Neural progenitor cell (in vitro differentiated cells): ENCODE results near the gene SIGLECL1. TPM values are rescaled to one million over a fixed set of nuclear protein-coding genes. Genes with fewer than 3 reads are reported as not detected.

ENCODE experiments used
- DNase-seq: peaks from one replicate; pipeline ENCODE4 v3.0.0-alpha.2; 2016; ENCODE audit warnings: low spot score
- H2AFZ ChIP-seq: fragments of 200-600 bp; sonication (generic); replicated peaks from 2 replicates; pipeline ENCODE4 v1.6.1; 2016; ENCODE audit warnings: antibody characterized with exemption
- H3F3A ChIP-seq: fragments of 200-600 bp; sonication (generic); 2 replicates; pipeline ENCODE4 v1.6.1; 2016; ENCODE audit warnings: antibody characterized with exemption, low read depth
- H3K27ac ChIP-seq: fragments of 200-600 bp; sonication (generic); 2 replicates; pipeline ENCODE4 v1.5.1; 2016; ENCODE audit warnings: mild to moderate bottlenecking
- H3K27me3 ChIP-seq: fragments of 200-600 bp; sonication (generic); 2 replicates; pipeline ENCODE4 v1.6.1; 2016; ENCODE audit warnings: mild to moderate bottlenecking, moderate library complexity
- H3K36me3 ChIP-seq: fragments of 200-600 bp; sonication (generic); 2 replicates; pipeline ENCODE4 v1.5.1; 2016
- H3K4me1 ChIP-seq: fragments of 200-600 bp; sonication (generic); 2 replicates; pipeline ENCODE4 v1.6.1; 2016; ENCODE audit warnings: mixed run types
- H3K4me2 ChIP-seq: fragments of 200-600 bp; sonication (generic); 2 replicates; pipeline ENCODE4 v1.6.1; 2016
- H3K4me3 ChIP-seq: fragments of 200-600 bp; sonication (generic); 2 replicates; pipeline ENCODE4 v1.5.1; 2016
- H3K79me2 ChIP-seq: fragments of 200-600 bp; sonication (generic); 2 replicates; pipeline ENCODE4 v1.6.1; 2016; ENCODE audit warnings: low read depth
- H3K9ac ChIP-seq: fragments of 200-600 bp; sonication (generic); 2 replicates; pipeline ENCODE4 v1.6.1; 2016
- H3K9me3 ChIP-seq: fragments of 200-600 bp; sonication (generic); 2 replicates; pipeline ENCODE4 v1.5.1; 2016; ENCODE audit warnings: low read depth
- H4K20me1 ChIP-seq: fragments of 200-600 bp; sonication (generic); 2 replicates; pipeline ENCODE4 v1.6.1; 2016; ENCODE audit warnings: low read depth
- H3K27ac Mint-ChIP-seq: 3 replicates; pipeline ENCODE4 v1.8.0; 2021; ENCODE audit warnings: mixed read lengths
- H3K27me3 Mint-ChIP-seq: 2 replicates; pipeline ENCODE4 v1.8.0; 2022; ENCODE audit warnings: low read depth, mild to moderate bottlenecking, inconsistent platforms, moderate library complexity, mixed read lengths; ENCODE audit not compliant: insufficient read depth
- H3K36me3 Mint-ChIP-seq: 3 replicates; pipeline ENCODE4 v1.8.0; 2021; ENCODE audit warnings: mixed read lengths
- H3K4me1 Mint-ChIP-seq: 3 replicates; pipeline ENCODE4 v1.8.0; 2021; ENCODE audit warnings: mixed read lengths
- H3K4me3 Mint-ChIP-seq: 3 replicates; pipeline ENCODE4 v1.8.0; 2021; ENCODE audit warnings: mild to moderate bottlenecking, moderate library complexity, mixed read lengths
- H3K9me3 Mint-ChIP-seq: 3 replicates; pipeline ENCODE4 v1.8.0; 2020; ENCODE audit warnings: mixed read lengths
- CTCF ChIP-seq: fragments of 200-600 bp; sonication (generic); IDR thresholded peaks from 2 replicates; pipeline ENCODE4 v1.5.1; 2017; ENCODE audit warnings: antibody characterized with exemption, mild to moderate bottlenecking
- EZH2 ChIP-seq: fragments of 200-600 bp; sonication (generic); IDR thresholded peaks from 2 replicates; pipeline ENCODE4 v1.6.1; 2017; ENCODE audit warnings: antibody characterized with exemption, mild to moderate bottlenecking, moderate library complexity
- EZH2phosphoT487 ChIP-seq: fragments of 200-600 bp; sonication (generic); IDR thresholded peaks from 2 replicates; pipeline ENCODE4 v1.6.1; 2017; ENCODE audit warnings: antibody characterized with exemption
- total RNA-seq: library from RNA; depleted of rRNA; stranded (reverse); fragments of >200 nt; gene quantifications from 2 replicates; pipeline ENCODE4 v1.2.3, GENCODE V29; 2015; ENCODE audit warnings: low replicate concordance

The SIGLECL1 gene
- total RNA-seq, 1 donor from 2014 or later = not detected

- H3K79me2 ChIP-seq = no peaks in the 10 kb centered on the region
- Mint-ChIP-seq H3K27me3 (no peaks in the 10 kb centered on the region), H3K4me3 (no peak overlapping the region)
Measured at GRCh38 chr19:51227326-51227725, 23.6 kb upstream of the SIGLECL1 start.

GRCh38 chr19:51227966-51228365 lies 22.9 kb upstream of the SIGLECL1 start:
- Mint-ChIP-seq H3K36me3 (no peaks in the 10 kb centered on the region), H3K27ac (no peak overlapping the region), H3K9me3 (no peaks in the 10 kb centered on the region), H3K4me1 (no peaks in the 10 kb centered on the region), H3K27me3 (no peaks in the 10 kb centered on the region), H3K4me3 (no peak overlapping the region)
- H3K27me3 ChIP-seq = no peaks in the 10 kb centered on the region
- H3K79me2 ChIP-seq = no peaks in the 10 kb centered on the region
- H3K4me2 ChIP-seq = no peak overlapping the region
- no peaks in the 10 kb centered on the region for H3K9me3 ChIP-seq
- H3K9ac ChIP-seq = no peak overlapping the region
- no peak overlapping the region for H2AFZ ChIP-seq
- H3F3A ChIP-seq = no peaks in the 10 kb centered on the region
- no peaks in the 10 kb centered on the region for H3K36me3 ChIP-seq
- no peak overlapping the region for H3K27ac ChIP-seq
- TF ChIP-seq EZH2phosphoT487 (no peak), EZH2 (no peak), CTCF (no peak)
- H4K20me1 ChIP-seq = no peaks in the 10 kb centered on the region
- H3K4me1 ChIP-seq = no peaks in the 10 kb centered on the region
- no peak for DNase-seq
- no peak overlapping the region for H3K4me3 ChIP-seq

More at GRCh38 chr19:51227326-51227725, 23.6 kb upstream of the SIGLECL1 start:
- H3K9me3 ChIP-seq = no peaks in the 10 kb centered on the region
- no peak for DNase-seq
- H3K4me1 Mint-ChIP-seq = no peaks in the 10 kb centered on the region
- H3F3A ChIP-seq = no peaks in the 10 kb centered on the region
- H3K9ac ChIP-seq = no peak overlapping the region
- no peaks in the 10 kb centered on the region for H3K9me3 Mint-ChIP-seq
- no peak overlapping the region for H3K4me3 ChIP-seq
- no peaks in the 10 kb centered on the region for H3K4me1 ChIP-seq
- no peaks in the 10 kb centered on the region for H3K36me3 ChIP-seq
- TF ChIP-seq EZH2phosphoT487 (no peak), EZH2 (no peak), CTCF (no peak)
- no peaks in the 10 kb centered on the region for H3K36me3 Mint-ChIP-seq
- H3K27ac ChIP-seq = no peak overlapping the region
- H3K27ac Mint-ChIP-seq = no peak overlapping the region
- H3K4me2 ChIP-seq = no peak overlapping the region
- no peaks in the 10 kb centered on the region for H3K27me3 ChIP-seq
- H2AFZ ChIP-seq = no peak overlapping the region
- no peaks in the 10 kb centered on the region for H4K20me1 ChIP-seq

- Histone ChIP-seq H3K9me3 (no peaks in the 10 kb centered on the region), H3K4me3 (no peak overlapping the region), H3K4me1 (no peaks in the 10 kb centered on the region), H3F3A (no peaks in the 10 kb centered on the region), H4K20me1 (no peaks in the 10 kb centered on the region), H2AFZ (no peak overlapping the region), H3K36me3 (no peaks in the 10 kb centered on the region), H3K4me2 (no peak overlapping the region), H3K79me2 (no peaks in the 10 kb centered on the region), H3K27me3 (no peaks in the 10 kb centered on the region), H3K27ac (no peak overlapping the region), H3K9ac (no peak overlapping the region)
- Mint-ChIP-seq H3K4me3 (no peak overlapping the region), H3K27me3 (peaks cover 2% of the 10 kb centered on the region), H3K27ac (no peak overlapping the region), H3K36me3 (no peaks in the 10 kb centered on the region), H3K4me1 (no peaks in the 10 kb centered on the region), H3K9me3 (peaks cover 2% of the 10 kb centered on the region)
- TF ChIP-seq EZH2phosphoT487 = no peak
- TF ChIP-seq EZH2 = no peak
- TF ChIP-seq CTCF = no peak
- DNase-seq = no peak
Measured at GRCh38 chr19:51240866-51241265, 10.0 kb upstream of the SIGLECL1 start.
